Sigmoid colon (tissue), 7 donors: ENCODE measurements around the gene PELI1. TPM values are rescaled to one million over a fixed set of nuclear protein-coding genes. Genes with fewer than 3 reads are reported as not detected.
A peak's percentile ranks its signal among the peaks of the same experiment; 100 is the strongest.

Experiments used
- DNase-seq: peaks from one replicate; pipeline ENCODE4 v3.0.0-alpha.2; 2019
- H3K27ac ChIP-seq, 4 donors: fragments of 200-600 bp; sonication (generic); one replicate each; pipeline ENCODE4 v1.5.1; 2016 to 2019; ENCODE audit warnings: mild to moderate bottlenecking in 1 of 4
- H3K27me3 ChIP-seq, 3 donors: fragments of 200-600 bp; sonication (generic); one replicate each; pipeline ENCODE4 v1.5.1; 2019; ENCODE audit warnings: mild to moderate bottlenecking in 1 of 3
- H3K36me3 ChIP-seq, 4 donors: fragments of 200-600 bp; sonication (generic); one replicate each; pipeline ENCODE4 v1.5.1; 2016 to 2019
- H3K4me1 ChIP-seq, 4 donors: fragments of 200-600 bp; sonication (generic); one replicate each; pipeline ENCODE4 v1.5.1; 2017 to 2019
- H3K4me3 ChIP-seq, 4 donors: fragments of 200-600 bp; sonication (generic); one replicate each; pipeline ENCODE4 v1.5.1; 2017 to 2019; ENCODE audit warnings: mild to moderate bottlenecking in 2 of 4, moderate library complexity in 1 of 4
- H3K9me3 ChIP-seq, 4 donors: fragments of 200-600 bp in 3 of 4; sonication (generic) in 3 of 4; one replicate each; pipeline versions ENCODE4 v1.5.1 to v1.6.1; 2013 to 2019
- CTCF ChIP-seq, 4 experiments: fragments of 450-650 bp in 3 of 4; fragments of 200-600 bp in 1 of 4; IDR thresholded peaks; one replicate each; pipeline ENCODE4 v1.5.1; 2016 to 2019; ENCODE audit warnings: antibody characterized with exemption in 4 of 4, mild to moderate bottlenecking in 3 of 4, moderate library complexity in 2 of 4
- EP300 ChIP-seq, 4 donors: sonication (generic); formaldehyde crosslinking; IDR thresholded peaks; one replicate each; pipeline ENCODE4 v1.6.1; 2017; ENCODE audit warnings: antibody characterized with exemption in 4 of 4
- POLR2A ChIP-seq, 2 donors: fragments of 450-650 bp; IDR thresholded peaks; one replicate each; pipeline ENCODE4 v1.6.1; 2016; ENCODE audit warnings: antibody characterized with exemption in 2 of 2, mild to moderate bottlenecking in 2 of 2, moderate library complexity in 2 of 2
- POLR2AphosphoS5 ChIP-seq, 4 donors: sonication (generic); formaldehyde crosslinking; IDR thresholded peaks; one replicate each; pipeline ENCODE4 v1.6.1; 2017; ENCODE audit warnings: antibody characterized with exemption in 4 of 4
- WGBS, 2 donors: extraction: QIAGEN DNeasy Blood & Tissue Kit; methylation state at CpG; one replicate each; pipeline ENCODE4 v1.1.7; 2013; 5-methylcytosine and 5-hydroxymethylcytosine counted together
- intact Hi-C: fragments of 100-400 bp; cut with DNase I; formaldehyde crosslinking; loops from one replicate; pipeline ENCODE4 v1.15.1; 2023
- polyA plus RNA-seq, 3 donors: library from polyadenylated mRNA; stranded (reverse); fragments of 200-250 nt; gene quantifications; one replicate each; pipeline ENCODE4 v1.2.3, GENCODE V29; 2013
- total RNA-seq, 4 donors: library from RNA; depleted of rRNA; stranded (reverse); fragments of >200 nt; gene quantifications; one replicate each; pipeline ENCODE4 v1.1.0, GENCODE V29; 2016
- donor health status: healthy with polysubstance abuse.
- donor health status: Bipolar disorder and iron deficiency.
- donor health status: healthy.

The PELI1 gene
- total and polyA plus RNA-seq, 7 donors = 18.6 to 30.8 (median 24.3) TPM

- intact Hi-C loops = loop anchor here (1.0 to 10.0 kb wide), 5 partner anchors 93 to 439 kb away; partner anchors contain the start of gene PELI1
- Histone ChIP-seq H3K4me3 (no peak overlapping the region), H3K4me1 (no peaks in the 10 kb centered on the region), H3K9me3 (no peaks in the 10 kb centered on the region), H3K36me3 (no peaks in the 10 kb centered on the region), H3K27me3 (no peaks in the 10 kb centered on the region), H3K27ac (no peak overlapping the region)
- TF ChIP-seq POLR2AphosphoS5 (IDR thresholded peaks at IDR 0.05) (peak in 1 of 4 donors; percentile 28), EP300 (IDR thresholded peaks at IDR 0.05) (no peak), CTCF (IDR thresholded peaks at IDR 0.05) (peak; percentile 86 to 88 (median 86)), POLR2A (IDR thresholded peaks at IDR 0.05) (no peak)
- DNase-seq = peak; percentile 76
- 10 to 13% methylated on average over 3 of the region's 3 CpGs for WGBS, 2 donors
Measured at GRCh38 chr2:64049633-64050220, 94.5 kb downstream of the PELI1 start.

GRCh38 chr2:64045938-64046337 lies 98.3 kb downstream of the PELI1 start:
- no peak overlapping the region for H3K4me3 ChIP-seq
- H3K27me3 ChIP-seq = no peaks in the 10 kb centered on the region
- H3K9me3 ChIP-seq = no peaks in the 10 kb centered on the region
- intact Hi-C loops = no loop called here
- TF ChIP-seq POLR2AphosphoS5 (IDR thresholded peaks at IDR 0.05) (no peak), EP300 (IDR thresholded peaks at IDR 0.05) (no peak), POLR2A (IDR thresholded peaks at IDR 0.05) (no peak), CTCF (IDR thresholded peaks at IDR 0.05) (no peak)
- no peaks in the 10 kb centered on the region for H3K4me1 ChIP-seq
- 96 to 98% methylated on average over 2 of the region's 2 CpGs for WGBS, 2 donors
- no peak overlapping the region for H3K27ac ChIP-seq
- no peaks in the 10 kb centered on the region for H3K36me3 ChIP-seq
- no peak for DNase-seq

Other genes starting within 250 kb of the PELI1 start
- 10 to 100 TPM; 24.9 to 27.5 (median 27.2) TPM for gene VPS54, start 125.0 kb downstream of the PELI1 start, total RNA-seq
- 10 to 100 TPM in 2 of 3 donors, 1 to 10 TPM in 1; 9.7 to 11.2 (median 10.2) TPM for gene VPS54, start 125.0 kb downstream of the PELI1 start, polyA plus RNA-seq